AG04450 (cell line): Measurements from ENCODE around the gene SAMD4B. TPM values are rescaled to one million over a fixed set of nuclear protein-coding genes. Genes with fewer than 3 reads are reported as not detected.
"Not testable (repeated sequence)": the region's sequence is repeated elsewhere in the genome, so short reads cannot be mapped to it uniquely, and the experiment has no call there.

ENCODE experiments used
- CTCF ChIA-PET: fragments of 300-600, 350-600 bp; formaldehyde crosslinking; extraction: SDS; loops from one replicate; lab custom pipeline; 2022; ENCODE audit warnings: antibody characterized with exemption, inconsistent platforms; lab: Charles Lee
- POLR2A ChIA-PET: fragments of 350-600 bp; formaldehyde crosslinking; extraction: SDS; loops from one replicate; lab custom pipeline; 2021; ENCODE audit warnings: antibody characterized with exemption, inconsistent platforms; lab: Yijun Ruan, JAX
- DNase-seq: peaks from one replicate; pipeline ENCODE4 v3.0.0-alpha.2; 2011; ENCODE audit warnings: low read depth, low spot score
- H3K27ac ChIP-seq: one replicate; pipeline ENCODE4 v1.5.1; 2012; ENCODE audit warnings: low read depth, low read length, control low read depth
- H3K27me3 ChIP-seq: one replicate; pipeline ENCODE4 v1.6.0; 2012; ENCODE audit warnings: low read length; ENCODE audit not compliant: control insufficient read depth, insufficient read depth
- H3K4me3 ChIP-seq: 2 replicates; pipeline ENCODE4 v1.5.1; 2011; ENCODE audit warnings: mild to moderate bottlenecking, low read depth, low read length, control low read depth
- H3K9me3 ChIP-seq: 2 replicates; pipeline ENCODE4 v1.5.1; 2012; ENCODE audit warnings: low read length; ENCODE audit not compliant: control insufficient read depth, insufficient read depth
- polyA plus RNA-seq: library from polyadenylated mRNA; depleted of rRNA; stranded (reverse); fragments of >200 nt; gene quantifications from 2 replicates; pipeline ENCODE4 v1.2.3, GENCODE V29; 2011
- TF ChIP-seq, protein P1 (sequence below): IDR thresholded peaks from 2 replicates; pipeline ENCODE4 v1.5.1; 2011; ENCODE audit warnings: low read depth, low read length, control low read depth, inconsistent platforms

Gene SAMD4B
- polyA plus RNA-seq, 1 experiment, result 33.4 TPM

DNA sequence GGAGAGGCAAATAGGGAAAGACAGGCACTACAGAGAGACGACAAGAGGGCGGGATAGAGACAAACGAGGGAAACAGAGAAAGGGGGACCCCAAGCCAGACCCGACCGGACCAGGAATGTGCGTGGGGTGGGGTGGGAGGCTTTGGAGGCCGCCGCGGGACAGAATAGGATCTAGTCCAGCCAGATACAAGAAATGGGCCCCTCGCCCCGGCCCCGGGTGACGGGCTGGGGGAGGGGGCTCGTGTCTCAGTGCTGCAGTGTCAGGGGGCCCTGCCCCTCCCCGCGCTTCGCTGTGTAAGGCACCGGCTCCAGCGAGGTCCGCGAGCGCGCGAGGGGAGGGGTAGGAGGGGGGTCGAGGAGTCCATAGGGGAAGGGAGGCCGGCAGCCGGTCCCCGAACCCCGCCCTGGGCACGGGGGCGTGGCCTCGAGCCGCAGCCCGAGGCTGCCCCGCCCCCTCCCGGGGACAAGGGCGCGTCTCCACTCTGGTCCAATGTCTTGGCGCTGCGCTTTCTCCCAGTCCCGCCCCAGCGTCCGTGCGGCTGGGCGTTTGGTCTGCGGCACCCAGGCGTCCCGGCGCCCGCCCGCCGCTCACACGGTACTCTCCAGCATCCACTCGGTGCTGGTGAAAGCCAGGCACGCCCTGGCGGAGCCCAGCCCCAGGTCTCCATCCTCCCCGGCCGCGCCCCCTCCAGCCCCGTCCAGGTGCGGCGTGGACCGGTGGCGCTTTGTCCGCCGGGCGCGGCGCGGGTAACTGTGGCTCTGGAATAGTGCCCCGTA lies 35.0 kb upstream of the SAMD4B start:
- H3K9me3 ChIP-seq, result peaks cover 6% of the 10 kb centered on the region; the same call in 1 of the 2 replicates
- H3K4me3 ChIP-seq, result no peak overlapping the region
- H3K27ac ChIP-seq, result no peak overlapping the region
- H3K27me3 ChIP-seq, result peaks cover 48% of the 10 kb centered on the region
- POLR2A ChIA-PET, result no interaction called here
- CTCF ChIA-PET, result no interaction called here
- DNase-seq, result no peak
- TF ChIP-seq, protein P1, sequence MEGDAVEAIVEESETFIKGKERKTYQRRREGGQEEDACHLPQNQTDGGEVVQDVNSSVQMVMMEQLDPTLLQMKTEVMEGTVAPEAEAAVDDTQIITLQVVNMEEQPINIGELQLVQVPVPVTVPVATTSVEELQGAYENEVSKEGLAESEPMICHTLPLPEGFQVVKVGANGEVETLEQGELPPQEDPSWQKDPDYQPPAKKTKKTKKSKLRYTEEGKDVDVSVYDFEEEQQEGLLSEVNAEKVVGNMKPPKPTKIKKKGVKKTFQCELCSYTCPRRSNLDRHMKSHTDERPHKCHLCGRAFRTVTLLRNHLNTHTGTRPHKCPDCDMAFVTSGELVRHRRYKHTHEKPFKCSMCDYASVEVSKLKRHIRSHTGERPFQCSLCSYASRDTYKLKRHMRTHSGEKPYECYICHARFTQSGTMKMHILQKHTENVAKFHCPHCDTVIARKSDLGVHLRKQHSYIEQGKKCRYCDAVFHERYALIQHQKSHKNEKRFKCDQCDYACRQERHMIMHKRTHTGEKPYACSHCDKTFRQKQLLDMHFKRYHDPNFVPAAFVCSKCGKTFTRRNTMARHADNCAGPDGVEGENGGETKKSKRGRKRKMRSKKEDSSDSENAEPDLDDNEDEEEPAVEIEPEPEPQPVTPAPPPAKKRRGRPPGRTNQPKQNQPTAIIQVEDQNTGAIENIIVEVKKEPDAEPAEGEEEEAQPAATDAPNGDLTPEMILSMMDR, result no peak

DNA sequence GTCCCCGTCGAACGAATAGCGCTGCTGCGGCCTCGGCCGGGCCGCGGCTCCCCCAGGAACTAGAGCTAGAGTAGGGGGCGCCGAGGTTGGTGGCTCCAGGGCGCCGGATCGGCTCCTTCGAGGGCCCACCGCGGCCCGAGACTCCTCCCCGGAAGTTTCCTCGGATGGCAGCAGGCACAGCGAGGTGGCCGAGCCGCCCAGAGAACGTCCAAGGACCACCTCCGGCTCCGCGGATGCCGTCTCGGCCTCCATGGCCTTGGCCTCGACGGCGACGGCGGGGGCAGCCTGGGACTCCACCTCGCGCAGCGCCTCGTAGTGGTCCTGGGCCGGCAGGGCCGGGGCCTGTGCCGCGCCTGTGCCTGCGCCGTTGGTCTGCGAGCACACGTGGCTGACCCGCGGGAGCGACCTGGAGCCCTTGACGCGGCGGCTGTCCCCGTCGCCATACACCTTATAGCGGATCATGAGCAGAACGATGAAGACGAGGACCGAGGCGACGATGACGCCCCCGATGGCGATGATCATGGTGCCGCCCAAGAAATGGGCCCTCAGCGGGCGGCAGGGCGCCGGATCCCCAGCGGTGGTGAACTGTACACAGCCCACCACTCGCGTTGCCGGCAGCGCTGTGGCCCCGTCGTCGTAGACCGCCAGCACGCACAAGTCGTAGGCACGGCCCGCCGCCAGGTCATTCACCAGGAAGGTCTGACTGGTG lies 34.2 kb upstream of the SAMD4B start:
- Histone ChIP-seq H3K27ac (no peak overlapping the region), H3K4me3 (no peak overlapping the region), H3K27me3 (peaks cover 48% of the 10 kb centered on the region), H3K9me3 (peaks cover 6% of the 10 kb centered on the region; the same call in 1 of the 2 replicates)
- ChIA-PET POLR2A (no interaction called here), CTCF (no interaction called here)
- no peak for DNase-seq
- TF ChIP-seq, protein P1, result no peak

DNA sequence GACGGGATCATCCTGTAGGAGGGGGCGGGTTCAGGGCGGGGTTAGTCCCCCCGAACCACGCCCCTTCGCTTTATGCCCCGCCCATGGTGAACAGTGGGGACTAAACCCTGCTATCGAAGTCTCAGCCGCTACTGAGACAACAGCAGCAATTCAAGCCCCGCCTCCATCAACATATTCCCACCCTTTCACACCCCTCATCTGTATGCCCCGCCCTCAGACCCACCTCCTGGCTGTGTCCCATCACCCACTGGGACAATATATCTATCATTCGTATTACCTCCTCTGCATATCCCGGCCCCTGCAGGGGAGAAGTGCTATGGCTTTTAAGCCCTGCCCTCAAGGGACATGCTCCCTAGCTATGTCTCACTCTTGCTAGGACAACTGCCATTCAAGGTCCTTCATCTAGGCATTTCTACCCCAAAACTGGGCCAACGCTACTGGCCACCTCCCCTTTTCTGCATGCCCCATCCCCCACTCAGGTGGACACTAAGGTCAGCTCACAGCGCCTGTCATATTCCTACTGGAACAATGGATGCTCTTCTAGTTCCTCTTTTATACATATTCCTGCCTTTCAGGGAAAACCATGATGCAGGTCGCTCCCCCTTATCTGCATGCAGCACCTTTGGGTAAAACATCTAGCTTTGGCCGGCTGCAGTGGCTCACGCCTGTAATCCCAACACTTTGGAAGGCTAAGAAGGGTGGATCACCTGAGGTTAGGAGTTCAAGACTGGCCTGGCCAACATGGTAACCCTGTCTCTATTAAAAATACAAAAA lies 33.5 kb upstream of the SAMD4B start:
- H3K27ac ChIP-seq, result no peak overlapping the region
- ChIA-PET CTCF (interaction anchor here (0.6 kb wide), 1 partner anchor 40 kb away, joined by 4 read pairs; no protein-coding TSS in a partner anchor), POLR2A (no interaction called here)
- DNase-seq, result no peak
- TF ChIP-seq, protein P1, result no peak
- H3K9me3 ChIP-seq, result peaks cover 6% of the 10 kb centered on the region; the same call in 1 of the 2 replicates
- peaks cover 42% of the 10 kb centered on the region for H3K27me3 ChIP-seq
- no peak overlapping the region for H3K4me3 ChIP-seq

DNA sequence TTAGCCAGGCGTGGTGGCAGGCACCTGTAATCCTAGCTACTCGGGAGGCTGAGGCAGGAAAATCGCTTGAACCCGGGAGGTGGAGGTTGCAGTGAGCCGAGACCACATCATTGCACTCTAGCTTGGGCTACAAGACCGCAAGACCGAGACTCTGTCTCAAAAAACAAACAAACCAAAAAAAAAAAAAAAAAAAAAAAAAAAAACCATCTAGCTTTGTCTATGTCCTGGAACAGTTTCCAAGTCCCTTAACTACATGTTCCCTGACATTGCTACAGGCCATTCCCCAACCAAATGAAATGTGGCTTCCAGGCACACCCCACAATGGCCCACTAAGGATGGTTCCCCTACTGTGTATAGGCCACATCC lies 32.9 kb upstream of the SAMD4B start:
- H3K27me3 ChIP-seq, result peaks cover 37% of the 10 kb centered on the region
- H3K4me3 ChIP-seq, H3K27ac ChIP-seq, H3K9me3 ChIP-seq, POLR2A ChIA-PET, DNase-seq: not testable (repeated sequence)
- CTCF ChIA-PET, result interaction anchor here (0.6 kb wide), 1 partner anchor 40 kb away, joined by 4 read pairs; no protein-coding TSS in a partner anchor

DNA sequence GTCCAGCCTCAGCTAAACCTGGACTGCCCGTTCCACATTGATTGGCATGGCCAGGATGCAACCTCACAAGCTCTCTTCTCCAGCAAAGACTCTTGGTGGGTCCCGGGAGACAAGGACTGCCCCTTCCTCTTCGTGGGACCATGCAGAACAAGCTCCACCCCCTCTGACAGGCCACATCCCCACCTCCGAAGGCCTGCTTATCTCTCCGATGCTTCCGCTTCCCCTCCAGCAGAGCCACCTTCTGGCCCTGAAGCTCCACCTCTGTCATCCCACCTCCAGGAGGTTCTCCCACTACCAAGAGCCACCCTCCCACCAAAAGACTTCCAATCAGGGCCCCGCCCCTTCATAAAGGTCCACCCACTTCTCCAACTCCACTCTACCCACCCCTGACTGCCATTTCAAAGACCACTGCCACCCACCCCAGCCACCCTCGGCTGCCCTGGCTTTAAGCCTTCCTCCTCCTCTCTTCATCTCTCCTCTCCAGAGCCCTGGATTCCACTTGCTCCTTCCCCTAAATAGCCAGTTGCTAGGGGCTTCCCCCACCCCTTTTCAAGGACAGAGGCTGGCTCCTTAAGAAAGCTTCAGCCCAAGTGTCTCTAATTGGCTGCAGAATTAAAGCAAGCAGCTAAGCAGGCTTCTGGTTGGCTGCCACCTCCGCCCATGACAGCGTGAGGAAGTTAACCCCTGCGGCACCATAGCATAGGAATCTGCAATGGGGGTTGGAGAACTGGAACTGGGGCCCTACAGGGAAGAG lies 31.5 kb upstream of the SAMD4B start:
- TF ChIP-seq, protein P1, result no peak
- POLR2A ChIA-PET, result interaction anchor here (0.6 kb wide), 1 partner anchor 20 kb away, joined by 4 read pairs; no protein-coding TSS in a partner anchor
- CTCF ChIA-PET, result no interaction called here

More for the DNA sequence above, 31.5 kb upstream of the SAMD4B start:
- Histone ChIP-seq H3K4me3 (no peak overlapping the region), H3K9me3 (peaks cover 6% of the 10 kb centered on the region; the same call in 1 of the 2 replicates), H3K27me3 (peaks cover 24% of the 10 kb centered on the region), H3K27ac (no peak overlapping the region)
- no peak for DNase-seq
